ENCODE results near the gene CDH20. TPM values are rescaled to one million over a fixed set of nuclear protein-coding genes. Genes with fewer than 3 reads are reported as not detected.

CDH20 gene
- total and polyA plus RNA-seq, 2 experiments from 2014 or later, result 1.3 to 3.6 TPM

DNA sequence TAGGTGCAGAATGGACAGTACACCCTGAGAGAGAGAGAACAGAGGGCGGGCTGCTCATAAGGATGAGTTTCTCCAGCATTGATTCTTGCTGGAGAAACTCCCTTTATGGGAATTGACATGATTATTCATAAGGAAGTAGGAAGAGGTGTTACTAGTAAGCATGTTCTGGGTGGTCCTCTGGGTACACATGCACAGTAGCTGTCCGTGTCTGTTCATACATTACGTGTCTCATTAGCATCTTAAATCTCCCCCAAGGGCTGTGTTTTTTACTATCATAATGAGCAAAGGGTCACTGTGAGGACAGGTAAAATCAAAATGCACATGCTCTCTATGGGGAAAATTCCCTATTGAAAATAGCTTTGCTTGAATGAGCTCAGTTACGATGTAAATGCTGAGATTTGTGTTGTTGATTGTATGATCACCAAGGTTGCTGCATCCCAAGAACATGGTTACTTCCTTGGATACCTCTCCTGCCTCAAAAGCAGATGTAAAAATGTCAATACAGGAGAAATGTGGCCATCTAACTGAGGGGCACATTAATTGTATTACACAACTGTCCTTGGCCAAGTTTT is 238.9 kb downstream of the CDH20 start:
- H3K27me3 ChIP-seq, result no peaks in the 10 kb centered on the region
- 98% methylated on average over 4 of the region's 4 CpGs for WGBS (ENCODE audit: low lambda C conversion rate, missing lambda C conversion rate)
- no peak overlapping the region for H3K4me2 ChIP-seq
- no peaks in the 10 kb centered on the region for H3K4me1 ChIP-seq (ENCODE audit: insufficient read depth)
- TF ChIP-seq, protein P1, sequence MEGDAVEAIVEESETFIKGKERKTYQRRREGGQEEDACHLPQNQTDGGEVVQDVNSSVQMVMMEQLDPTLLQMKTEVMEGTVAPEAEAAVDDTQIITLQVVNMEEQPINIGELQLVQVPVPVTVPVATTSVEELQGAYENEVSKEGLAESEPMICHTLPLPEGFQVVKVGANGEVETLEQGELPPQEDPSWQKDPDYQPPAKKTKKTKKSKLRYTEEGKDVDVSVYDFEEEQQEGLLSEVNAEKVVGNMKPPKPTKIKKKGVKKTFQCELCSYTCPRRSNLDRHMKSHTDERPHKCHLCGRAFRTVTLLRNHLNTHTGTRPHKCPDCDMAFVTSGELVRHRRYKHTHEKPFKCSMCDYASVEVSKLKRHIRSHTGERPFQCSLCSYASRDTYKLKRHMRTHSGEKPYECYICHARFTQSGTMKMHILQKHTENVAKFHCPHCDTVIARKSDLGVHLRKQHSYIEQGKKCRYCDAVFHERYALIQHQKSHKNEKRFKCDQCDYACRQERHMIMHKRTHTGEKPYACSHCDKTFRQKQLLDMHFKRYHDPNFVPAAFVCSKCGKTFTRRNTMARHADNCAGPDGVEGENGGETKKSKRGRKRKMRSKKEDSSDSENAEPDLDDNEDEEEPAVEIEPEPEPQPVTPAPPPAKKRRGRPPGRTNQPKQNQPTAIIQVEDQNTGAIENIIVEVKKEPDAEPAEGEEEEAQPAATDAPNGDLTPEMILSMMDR (IDR thresholded peaks at IDR 0.05; ENCODE audit: poor library complexity), result no peak
- TF ChIP-seq EZH2phosphoT487 (IDR thresholded peaks at IDR 0.05; ENCODE audit: low read depth, severe bottlenecking, unreplicated experiment) (no peak), EZH2 (IDR thresholded peaks at IDR 0.05; ENCODE audit: borderline replicate concordance) (no peak)
- no peaks in the 10 kb centered on the region for H3K9me2 ChIP-seq (replicated peaks; ENCODE audit: insufficient read depth)
- H3K4me3 ChIP-seq, result no peak overlapping the region
- no peak overlapping the region for H2AFZ ChIP-seq
- H3K27ac ChIP-seq, result no peak overlapping the region
- H4K20me1 ChIP-seq (ENCODE audit: insufficient read depth, poor library complexity, severe bottlenecking), result no peaks in the 10 kb centered on the region
- no peaks in the 10 kb centered on the region for H3K36me3 ChIP-seq (replicated peaks; ENCODE audit: insufficient read depth, low read depth)
- no peak for DNase-seq (ENCODE audit: low spot score)
- no peaks in the 10 kb centered on the region for H3K9me3 ChIP-seq (ENCODE audit: low read depth)
- no peaks in the 10 kb centered on the region for H3K79me2 ChIP-seq

- H4K20me1 ChIP-seq (ENCODE audit: insufficient read depth, poor library complexity, severe bottlenecking), result no peaks in the 10 kb centered on the region
- no peaks in the 10 kb centered on the region for H3K36me3 ChIP-seq (replicated peaks; ENCODE audit: insufficient read depth, low read depth)
- no peaks in the 10 kb centered on the region for H3K79me2 ChIP-seq
- TF ChIP-seq EZH2phosphoT487 (IDR thresholded peaks at IDR 0.05; ENCODE audit: low read depth, severe bottlenecking, unreplicated experiment), result no peak
- no peak for TF ChIP-seq EZH2 (IDR thresholded peaks at IDR 0.05; ENCODE audit: borderline replicate concordance)
- TF ChIP-seq, protein P1 (IDR thresholded peaks at IDR 0.05; ENCODE audit: poor library complexity), result no peak
- H3K9me3 ChIP-seq (ENCODE audit: low read depth), result no peaks in the 10 kb centered on the region
- H2AFZ ChIP-seq, result no peak overlapping the region
- DNase-seq (ENCODE audit: low spot score), result no peak
- no peak overlapping the region for H3K27ac ChIP-seq
- WGBS (ENCODE audit: low lambda C conversion rate, missing lambda C conversion rate), result 100% methylated on average over 1 of the region's 1 CpG
- H3K4me2 ChIP-seq, result no peak overlapping the region
- H3K4me3 ChIP-seq, result no peak overlapping the region
- H3K4me1 ChIP-seq (ENCODE audit: insufficient read depth), result no peaks in the 10 kb centered on the region
- H3K27me3 ChIP-seq, result no peaks in the 10 kb centered on the region
- no peaks in the 10 kb centered on the region for H3K9me2 ChIP-seq (replicated peaks; ENCODE audit: insufficient read depth)
These were observed 239.6 kb downstream of the CDH20 start for GRCh38 chr18:61572871-61573270.

GRCh38 chr18:61574665-61575064 is 241.4 kb downstream of the CDH20 start:
- Histone ChIP-seq H3K27me3 (no peaks in the 10 kb centered on the region), H3K9me3 (ENCODE audit: low read depth) (no peaks in the 10 kb centered on the region), H3K36me3 (replicated peaks; ENCODE audit: insufficient read depth, low read depth) (no peaks in the 10 kb centered on the region)

More at GRCh38 chr18:61574665-61575064, 241.4 kb downstream of the CDH20 start:
- TF ChIP-seq, protein P1 (IDR thresholded peaks at IDR 0.05; ENCODE audit: poor library complexity), result no peak
- no peak for TF ChIP-seq EZH2 (IDR thresholded peaks at IDR 0.05; ENCODE audit: borderline replicate concordance)
- no peak for TF ChIP-seq EZH2phosphoT487 (IDR thresholded peaks at IDR 0.05; ENCODE audit: low read depth, severe bottlenecking, unreplicated experiment)
- Histone ChIP-seq H2AFZ (no peak overlapping the region), H3K79me2 (no peaks in the 10 kb centered on the region), H3K9me2 (replicated peaks; ENCODE audit: insufficient read depth) (no peaks in the 10 kb centered on the region), H4K20me1 (ENCODE audit: insufficient read depth, poor library complexity, severe bottlenecking) (no peaks in the 10 kb centered on the region), H3K4me3 (no peak overlapping the region), H3K4me2 (no peak overlapping the region), H3K4me1 (ENCODE audit: insufficient read depth) (no peaks in the 10 kb centered on the region), H3K27ac (no peak overlapping the region)
- no peak for DNase-seq (ENCODE audit: low spot score)

Data from hepatocyte (in vitro differentiated cells).